Naive thymus-derived CD4-positive, alpha-beta T cell (primary cell): ENCODE results near the gene TMEM178B. TPM values are rescaled to one million over a fixed set of nuclear protein-coding genes. Genes with fewer than 3 reads are reported as not detected.
A peak's percentile ranks its signal among the peaks of the same experiment; 100 is the strongest.
"Not testable (repeated sequence)": the region's sequence is repeated elsewhere in the genome, so short reads cannot be mapped to it uniquely, and the experiment has no call there.

Source experiments
- ATAC-seq: fragments of 150-1000 bp; cut with Tn5 transposase; 2 replicates; pipeline ENCODE4 v1.10.0; 2021; ENCODE audit warnings: mild to moderate bottlenecking, moderate library complexity
- CTCF ChIA-PET: fragments of 350-600 bp; sonication (Branson Sonifier 250); formaldehyde crosslinking; loops from one replicate; lab custom pipeline; 2021; ENCODE audit warnings: antibody characterized with exemption; lab: Charles Lee
- POLR2A ChIA-PET: fragments of 350-600 bp; sonication (Branson Sonifier 250); formaldehyde crosslinking; loops from one replicate; lab custom pipeline; 2021; ENCODE audit warnings: antibody characterized with exemption, inconsistent platforms; lab: Charles Lee
- DNase-seq, 9 donors: peaks; one replicate each; pipeline versions ENCODE4 v3.0.0 to v3.0.0-alpha.2; 2020 to 2022; ENCODE audit warnings: mixed read lengths in 1 of 9
- H3K27ac ChIP-seq: one replicate; pipeline ENCODE4 v1.7.0; 2013; ENCODE audit warnings: mild to moderate bottlenecking, low read depth, low read length, moderate library complexity
- H3K27me3 ChIP-seq, 2 donors: one replicate each; pipeline ENCODE4 v1.7.0; 2013; ENCODE audit warnings: low read length in 2 of 2, mild to moderate bottlenecking in 2 of 2, moderate library complexity in 2 of 2; ENCODE audit not compliant: control insufficient read depth in 2 of 2, insufficient read depth in 2 of 2
- H3K36me3 ChIP-seq, 3 experiments: 1 replicate in 2 of 3; 2 replicates in 1 of 3; pipeline ENCODE4 v1.7.0; 2013; ENCODE audit warnings: low read length in 3 of 3, mild to moderate bottlenecking in 3 of 3, moderate library complexity in 1 of 3; ENCODE audit not compliant: insufficient read depth in 3 of 3, control insufficient read depth in 2 of 3
- H3K4me1 ChIP-seq, 2 donors: one replicate each; pipeline ENCODE4 v1.7.0; 2013; ENCODE audit warnings: low read length in 2 of 2, mild to moderate bottlenecking in 2 of 2, moderate library complexity in 1 of 2; ENCODE audit not compliant: control insufficient read depth in 2 of 2, insufficient read depth in 2 of 2
- H3K4me3 ChIP-seq: 2 replicates; pipeline ENCODE4 v1.7.0; 2013; ENCODE audit warnings: mild to moderate bottlenecking, low read length
- H3K9me3 ChIP-seq, 3 experiments: 1 replicate in 2 of 3; 2 replicates in 1 of 3; pipeline ENCODE4 v1.7.0; 2013; ENCODE audit warnings: low read length in 3 of 3; ENCODE audit not compliant: control insufficient read depth in 2 of 3
- H3K27ac Mint-ChIP-seq, 9 donors: one replicate each; pipeline ENCODE4 v1.8.0; 2020 to 2022; ENCODE audit warnings: mixed read lengths in 9 of 9, mild to moderate bottlenecking in 8 of 9, moderate library complexity in 5 of 9, inconsistent platforms in 2 of 9
- H3K27me3 Mint-ChIP-seq, 5 donors: one replicate each; pipeline ENCODE4 v1.8.0; 2021 to 2022; ENCODE audit warnings: mixed read lengths in 5 of 5, mild to moderate bottlenecking in 1 of 5
- H3K36me3 Mint-ChIP-seq, 5 donors: one replicate each; pipeline ENCODE4 v1.8.0; 2020 to 2022; ENCODE audit warnings: mixed read lengths in 5 of 5, mild to moderate bottlenecking in 3 of 5, inconsistent platforms in 1 of 5
- H3K4me1 Mint-ChIP-seq, 7 donors: one replicate each; pipeline ENCODE4 v1.8.0; 2020 to 2022; ENCODE audit warnings: mixed read lengths in 7 of 7, mild to moderate bottlenecking in 3 of 7, inconsistent platforms in 1 of 7
- H3K4me3 Mint-ChIP-seq, 10 donors: one replicate each; pipeline ENCODE4 v1.8.0; 2020 to 2022; ENCODE audit warnings: mild to moderate bottlenecking in 10 of 10, mixed read lengths in 10 of 10, moderate library complexity in 6 of 10, inconsistent platforms in 2 of 10
- H3K9me3 Mint-ChIP-seq, 11 donors: one replicate each; pipeline ENCODE4 v1.8.0; 2020 to 2022; ENCODE audit warnings: mixed read lengths in 11 of 11, mild to moderate bottlenecking in 4 of 11, inconsistent platforms in 1 of 11, moderate library complexity in 1 of 11
- intact Hi-C, 2 donors: fragments of 100-400 bp; cut with micrococcal nuclease; formaldehyde crosslinking; loops; one replicate each; pipeline ENCODE4 v1.15.1; 2023
- polyA plus RNA-seq, 2 donors: library from polyadenylated mRNA; unstranded; fragments of 300-500 nt; fragmentation: Illumina TruSeq; gene quantifications; one replicate each; pipeline ENCODE4 v1.2.3, GENCODE V29; 2021
- total RNA-seq, 6 experiments: library from RNA in 5 of 6; stranded (reverse) in 5 of 6; gene quantifications; 1 replicate in 5 of 6; 2 replicates in 1 of 6; pipeline ENCODE4 v1.2.3 and lab custom pipeline; 2021 to 2026

Gene TMEM178B
- total and polyA plus RNA-seq, 7 experiments from 2014 or later: 0.05 to 3.0 (median 0.10) TPM; not detected in 4

GRCh38 chr7:141378405-141378804 is 304.5 kb downstream of the TMEM178B start:
- H3K36me3 Mint-ChIP-seq: no peaks in the 10 kb centered on the region
- no peak overlapping the region for H3K4me3 Mint-ChIP-seq
- H3K27me3 Mint-ChIP-seq: peaks cover 7 to 19% (median 12%) of the 10 kb centered on the region in 5 donors
- ChIA-PET POLR2A (no interaction called here), CTCF (no interaction called here)
- peaks cover 0 to 1% (median 0%) of the 10 kb centered on the region in 11 donors for H3K9me3 Mint-ChIP-seq
- intact Hi-C loops: no loop called here
- no peaks in the 10 kb centered on the region for H3K4me1 Mint-ChIP-seq
- no peak for ATAC-seq
- no peak overlapping the region for H3K27ac ChIP-seq
- H3K27me3 ChIP-seq: no peaks in the 10 kb centered on the region
- no peak overlapping the region for H3K4me3 ChIP-seq
- DNase-seq: no peak
- no peaks in the 10 kb centered on the region for H3K9me3 ChIP-seq
- no peak overlapping the region for H3K27ac Mint-ChIP-seq
- H3K36me3 ChIP-seq: no peaks in the 10 kb centered on the region
- no peaks in the 10 kb centered on the region for H3K4me1 ChIP-seq

DNA sequence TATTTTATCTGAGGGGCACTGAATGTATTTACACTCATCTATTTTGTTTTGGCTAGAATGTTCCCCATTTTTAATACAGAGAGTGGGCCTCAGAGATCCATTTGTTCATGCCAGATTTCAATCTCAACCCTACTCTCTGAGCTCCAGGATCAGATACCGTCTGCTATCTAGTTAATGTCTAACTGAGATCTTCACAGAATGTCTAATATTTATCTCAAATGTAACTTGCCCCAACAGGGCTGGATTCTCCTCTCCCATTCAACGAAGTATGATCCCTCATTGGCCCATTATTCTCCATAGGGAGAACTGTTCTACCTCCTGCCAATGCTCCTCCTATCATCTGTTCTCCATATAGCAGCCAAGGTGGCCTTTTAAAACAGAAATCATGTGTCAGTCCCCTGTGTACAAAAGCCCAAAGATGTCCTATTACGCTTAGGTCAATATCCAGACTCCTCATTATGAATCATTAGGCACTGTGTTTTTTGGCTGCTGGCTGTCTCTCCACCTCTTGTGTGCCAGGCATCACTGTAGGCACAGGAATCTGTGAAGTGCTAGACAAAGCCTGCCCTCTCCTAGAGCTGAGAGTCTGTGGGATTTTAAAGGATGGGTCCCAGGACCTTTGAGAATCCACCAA is 308.0 kb downstream of the TMEM178B start:
- POLR2A ChIA-PET: no interaction called here
- no peak overlapping the region for H3K27ac ChIP-seq
- intact Hi-C loops: no loop called here
- H3K36me3 ChIP-seq: no peaks in the 10 kb centered on the region
- DNase-seq: no peak
- no peak overlapping the region for H3K27ac Mint-ChIP-seq
- peaks cover 0 to 1% (median 0%) of the 10 kb centered on the region in 11 donors for H3K9me3 Mint-ChIP-seq
- H3K4me3 Mint-ChIP-seq: no peak overlapping the region
- peaks cover 9 to 17% (median 12%) of the 10 kb centered on the region in 5 donors for H3K27me3 Mint-ChIP-seq
- no peaks in the 10 kb centered on the region for H3K4me1 ChIP-seq
- no peaks in the 10 kb centered on the region for H3K4me1 Mint-ChIP-seq
- no peaks in the 10 kb centered on the region for H3K36me3 Mint-ChIP-seq
- H3K4me3 ChIP-seq: no peak overlapping the region
- H3K27me3 ChIP-seq: no peaks in the 10 kb centered on the region
- CTCF ChIA-PET: no interaction called here
- no peak for ATAC-seq
- no peaks in the 10 kb centered on the region for H3K9me3 ChIP-seq

DNA sequence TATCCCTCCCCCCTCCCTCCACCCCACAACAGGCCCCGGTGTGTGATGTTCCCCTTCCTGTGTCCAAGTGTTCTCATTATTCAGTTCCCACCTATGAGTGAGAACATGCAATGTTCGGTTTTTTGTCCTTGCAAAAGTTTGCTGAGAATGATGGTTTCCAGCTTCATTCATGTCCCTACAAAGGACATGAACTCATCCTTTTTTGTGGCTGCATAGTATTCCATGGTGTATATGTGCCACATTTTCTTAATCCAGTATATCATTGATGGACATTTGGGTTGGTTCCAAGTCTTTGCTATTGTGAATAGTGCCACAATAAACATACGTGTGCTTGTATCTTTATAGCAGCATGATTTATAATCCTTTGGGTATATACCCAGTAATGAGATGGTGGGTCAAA is 309.5 kb downstream of the TMEM178B start:
- H3K27ac Mint-ChIP-seq, DNase-seq, H3K4me1 ChIP-seq, intact Hi-C loops, CTCF ChIA-PET, H3K27ac ChIP-seq, H3K27me3 ChIP-seq, ATAC-seq, H3K4me3 Mint-ChIP-seq, H3K4me3 ChIP-seq, H3K9me3 Mint-ChIP-seq, H3K9me3 ChIP-seq, H3K36me3 ChIP-seq, H3K36me3 Mint-ChIP-seq, H3K4me1 Mint-ChIP-seq, POLR2A ChIA-PET: not testable (repeated sequence)
- peaks cover 12 to 24% (median 20%) of the 10 kb centered on the region in 5 donors for H3K27me3 Mint-ChIP-seq

- ChIA-PET POLR2A (no interaction called here), CTCF (no interaction called here)
- H3K9me3 ChIP-seq: no peaks in the 10 kb centered on the region
- Mint-ChIP-seq H3K27me3 (peaks cover 4 to 32% (median 20%) of the 10 kb centered on the region in 5 donors), H3K9me3 (peaks cover 0 to 6% (median 0%) of the 10 kb centered on the region in 11 donors), H3K4me3 (no peak overlapping the region), H3K4me1 (no peaks in the 10 kb centered on the region), H3K36me3 (no peaks in the 10 kb centered on the region), H3K27ac (no peak overlapping the region)
- intact Hi-C loops: no loop called here
- ATAC-seq (no peak), DNase-seq (no peak)
- H3K27ac ChIP-seq: no peak overlapping the region
- H3K4me1 ChIP-seq: no peaks in the 10 kb centered on the region
- no peaks in the 10 kb centered on the region for H3K36me3 ChIP-seq
- no peak overlapping the region for H3K4me3 ChIP-seq
- H3K27me3 ChIP-seq: no peaks in the 10 kb centered on the region
These were observed 313.0 kb downstream of the TMEM178B start for GRCh38 chr7:141386881-141387280.

DNA sequence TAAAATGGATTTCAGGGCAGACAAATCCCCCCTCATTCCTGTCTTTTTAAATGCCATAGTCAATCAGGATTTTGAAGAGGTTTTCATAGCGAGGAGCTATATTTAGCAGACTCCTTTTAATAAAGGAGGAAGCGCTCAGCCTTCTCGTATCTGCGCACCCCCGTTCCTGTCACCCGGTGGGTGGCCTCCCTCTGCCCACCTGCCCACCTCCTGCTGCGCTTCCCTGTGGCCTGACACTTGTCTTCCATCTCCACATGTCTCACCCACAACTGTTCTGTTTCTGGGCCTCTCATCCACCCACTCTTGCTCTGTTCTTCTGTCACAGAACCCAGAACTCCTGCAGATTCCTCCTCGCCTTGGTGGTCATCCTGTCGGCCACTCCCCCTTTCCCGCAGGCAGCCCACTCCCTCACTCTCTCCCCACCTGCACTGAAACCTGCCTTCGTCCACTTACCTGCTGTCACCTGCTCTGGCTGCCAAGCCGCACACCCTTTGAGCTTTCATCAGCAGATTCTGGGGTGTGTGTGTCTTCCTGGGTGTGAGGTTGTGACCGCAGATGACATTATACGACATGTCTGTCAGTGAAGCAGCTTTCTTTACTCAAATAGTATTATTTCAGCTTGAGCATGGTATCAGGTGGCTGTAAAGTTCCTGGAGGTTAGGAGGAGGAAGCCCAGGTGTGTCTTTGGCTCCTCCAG is 313.8 kb downstream of the TMEM178B start:
- ATAC-seq (no peak), DNase-seq (no peak)
- Histone ChIP-seq H3K27me3 (no peaks in the 10 kb centered on the region), H3K36me3 (no peaks in the 10 kb centered on the region), H3K27ac (no peak overlapping the region), H3K4me3 (no peak overlapping the region), H3K9me3 (no peaks in the 10 kb centered on the region), H3K4me1 (no peaks in the 10 kb centered on the region)
- H3K4me3 Mint-ChIP-seq: no peak overlapping the region
- no peaks in the 10 kb centered on the region for H3K4me1 Mint-ChIP-seq
- ChIA-PET POLR2A (no interaction called here), CTCF (no interaction called here)
- H3K36me3 Mint-ChIP-seq: no peaks in the 10 kb centered on the region
- peak overlapping the region in 1 of 9 donors; percentile 63 for H3K27ac Mint-ChIP-seq
- peaks cover 0 to 6% (median 0%) of the 10 kb centered on the region in 11 donors for H3K9me3 Mint-ChIP-seq
- intact Hi-C loops: no loop called here
- peaks cover 2 to 32% (median 20%) of the 10 kb centered on the region in 5 donors for H3K27me3 Mint-ChIP-seq

DNA sequence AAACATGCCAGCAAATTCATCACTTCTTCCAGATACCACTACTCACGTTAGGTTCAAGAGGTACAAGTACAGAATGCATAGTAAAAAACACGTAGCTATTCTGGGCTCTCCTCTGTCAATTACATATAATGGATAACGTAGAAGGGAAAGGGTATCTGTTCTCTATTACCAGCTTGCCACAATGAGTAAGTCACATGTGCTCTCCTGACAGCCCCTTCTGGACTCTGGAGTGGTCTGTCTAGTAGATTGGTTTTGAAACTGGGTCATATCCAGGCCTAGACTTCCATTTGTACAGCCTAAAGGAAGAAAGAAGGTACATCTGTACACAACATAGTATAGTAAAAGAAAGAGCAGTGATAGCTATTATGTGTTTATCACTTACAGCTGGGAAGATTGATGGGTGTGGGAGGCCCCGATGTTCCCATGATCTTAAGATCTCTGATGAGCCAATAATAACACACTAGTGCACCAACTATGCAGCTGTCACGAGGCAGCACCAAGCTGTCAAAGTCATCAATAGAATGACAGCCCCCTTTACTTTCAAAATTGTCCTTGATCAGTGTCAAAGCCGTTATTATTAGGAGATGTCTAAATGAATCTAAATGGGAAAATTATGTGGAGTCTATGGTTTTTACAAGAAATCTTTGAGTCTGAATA is 315.4 kb downstream of the TMEM178B start:
- CTCF ChIA-PET: interaction anchor here (0.6 kb wide), 1 partner anchor 265 kb away, joined by 4 read pairs; no protein-coding TSS in a partner anchor

More for the DNA sequence above, 315.4 kb downstream of the TMEM178B start:
- Mint-ChIP-seq H3K27me3 (peaks cover 2 to 32% (median 20%) of the 10 kb centered on the region in 5 donors), H3K36me3 (no peaks in the 10 kb centered on the region), H3K9me3 (peaks cover 0 to 6% (median 0%) of the 10 kb centered on the region in 11 donors), H3K4me3 (no peak overlapping the region), H3K4me1 (no peaks in the 10 kb centered on the region), H3K27ac (no peak overlapping the region)
- Histone ChIP-seq H3K27me3 (no peaks in the 10 kb centered on the region), H3K36me3 (no peaks in the 10 kb centered on the region), H3K9me3 (no peaks in the 10 kb centered on the region), H3K4me1 (no peaks in the 10 kb centered on the region), H3K4me3 (no peak overlapping the region), H3K27ac (no peak overlapping the region)
- POLR2A ChIA-PET: no interaction called here
- ATAC-seq (no peak), DNase-seq (no peak)
- intact Hi-C loops: no loop called here
